CD4-positive, alpha-beta T cell treated with Interleukin-15 for 4 hours (primary cell): Measurements from ENCODE around the gene SPRR2E.
"Not testable (repeated sequence)": the region's sequence is repeated elsewhere in the genome, so short reads cannot be mapped to it uniquely, and the experiment has no call there.

Experiments used
- DNase-seq: peaks from one replicate; pipeline ENCODE4 v3.0.0-alpha.2; 2020; ENCODE audit warnings: low spot score

SPRR2E gene

DNA sequence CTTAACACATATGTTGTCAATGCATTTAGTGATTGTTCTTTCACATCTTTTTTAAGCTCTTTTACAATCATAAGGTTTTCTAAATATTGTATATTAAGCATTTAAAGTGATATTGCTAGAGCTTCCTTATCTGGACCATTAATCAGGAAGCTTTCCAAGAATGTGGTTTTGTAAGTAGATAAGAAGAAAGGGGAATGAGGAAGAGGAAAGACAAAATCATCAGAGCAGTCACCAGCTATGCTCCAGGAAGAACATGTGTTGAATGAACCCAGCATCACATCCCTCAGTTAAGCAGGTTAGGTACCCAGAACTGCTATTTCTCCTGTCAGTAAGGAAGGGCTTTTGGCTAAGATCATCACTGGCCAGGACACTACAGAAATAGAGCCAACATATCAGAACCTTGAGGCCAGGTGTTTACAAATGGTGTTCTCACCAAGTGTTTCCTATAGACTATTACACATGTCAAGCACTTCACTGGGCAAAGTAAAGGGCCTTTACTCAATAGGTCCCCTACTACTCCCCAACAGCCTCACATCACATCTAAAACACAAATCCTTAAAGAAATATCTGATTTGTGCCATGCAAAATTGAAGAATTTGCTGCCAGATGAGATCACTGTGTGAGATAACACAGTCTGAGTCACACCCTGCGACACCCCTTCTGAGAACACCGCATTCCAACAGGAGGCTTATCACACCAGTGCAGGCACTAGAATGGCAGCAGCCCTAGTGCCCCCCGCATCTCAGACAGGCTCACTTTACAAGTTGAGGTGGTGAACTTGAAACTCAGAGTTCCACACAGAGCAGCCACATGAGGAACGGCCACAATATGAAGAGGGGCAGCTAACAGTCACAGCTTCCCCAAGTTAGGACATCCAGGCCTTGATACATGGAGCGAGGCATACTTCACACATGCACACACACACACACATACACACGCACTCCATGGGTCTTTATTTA, 35.2 kb downstream of the SPRR2E start:
- no peak for DNase-seq

DNA sequence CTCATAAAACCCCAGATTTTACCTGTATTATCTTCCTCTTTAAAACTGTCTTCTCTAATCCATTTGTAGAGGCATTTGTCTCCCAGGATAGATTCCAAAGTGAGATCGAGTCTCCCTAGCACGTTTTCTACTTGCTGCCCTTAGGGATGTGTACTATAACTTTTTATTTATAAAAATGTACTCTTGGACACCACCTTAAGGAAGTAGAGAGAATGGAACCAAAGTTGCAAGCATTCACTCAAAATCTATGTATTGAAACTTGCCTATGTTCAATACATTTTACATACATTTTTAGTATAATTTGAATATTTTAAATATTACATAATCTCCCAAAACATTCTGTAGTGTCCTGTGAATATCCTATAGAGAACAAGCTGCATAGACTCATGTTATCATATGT, 36.2 kb downstream of the SPRR2E start:
- no peak for DNase-seq

DNA sequence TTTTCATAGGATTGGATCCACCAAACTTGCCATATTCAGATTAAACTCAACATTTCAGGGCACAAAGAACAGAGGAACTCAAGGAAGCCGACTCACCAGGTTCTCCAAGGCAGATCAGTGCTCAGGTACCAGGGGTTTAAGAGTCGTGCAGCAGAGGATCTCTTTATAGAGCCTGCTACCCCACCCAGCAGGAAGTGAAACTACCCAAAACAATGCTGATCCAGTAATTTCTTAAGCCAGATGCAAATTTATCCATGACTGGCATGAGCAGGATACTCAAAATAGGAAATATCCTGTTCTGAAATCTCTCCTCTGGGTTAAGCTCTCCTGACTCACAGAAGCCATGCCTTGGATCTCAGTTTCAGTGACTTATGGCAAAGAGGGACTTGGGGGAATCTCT, 37.0 kb downstream of the SPRR2E start, which contains the start of gene SPRR2A:
Gene SPRR2A (minus strand): TSS at position 138 of the 400 bp plus-strand sequence. CDS start 777 bp downstream, outside the sequence.
- no peak for DNase-seq

DNA sequence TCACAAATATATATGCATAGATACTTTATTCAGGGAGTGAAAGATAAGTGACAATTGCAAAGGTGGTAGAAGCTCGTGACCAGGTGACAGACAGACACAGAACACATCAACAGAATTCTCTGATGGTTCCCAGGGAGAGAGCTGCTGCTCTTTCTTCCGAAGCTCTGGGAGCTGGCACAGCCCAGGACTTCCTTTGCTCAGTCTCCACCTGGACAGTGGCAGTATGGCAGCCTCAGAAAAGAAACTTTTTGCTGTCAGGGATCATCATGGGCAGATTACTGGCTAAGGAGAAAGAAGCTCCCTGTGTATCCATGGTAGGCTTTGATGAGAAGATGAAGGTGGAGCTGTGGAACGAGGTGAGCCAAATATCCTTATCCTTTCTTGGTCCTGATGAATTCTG, 38.2 kb downstream of the SPRR2E start:
- not testable (repeated sequence) for DNase-seq

DNA sequence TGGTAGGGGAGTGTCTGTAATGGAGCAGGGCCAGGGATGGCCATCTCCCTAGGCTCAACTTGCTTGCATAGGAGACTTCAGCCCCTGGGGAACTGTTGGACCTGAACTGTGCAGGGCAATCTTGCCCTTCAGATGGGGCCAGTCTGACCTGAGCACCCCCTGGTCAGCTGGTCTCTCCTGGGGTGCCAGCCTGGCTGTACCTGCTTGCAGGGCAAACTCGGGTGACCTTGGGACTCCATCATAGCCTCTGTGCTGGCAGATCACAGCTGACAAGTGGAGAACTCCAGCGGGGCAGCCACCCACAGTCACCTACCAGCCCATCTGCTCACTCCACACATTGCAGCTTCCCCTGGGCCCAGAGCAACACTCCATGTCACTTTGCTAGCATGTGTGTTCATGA, 45.1 kb downstream of the SPRR2E start:
- DNase-seq = no peak
